T-helper 1 cell treated with Interleukin-12 subunit alpha and Interleukin-12 subunit beta and Interleukin-4 antibody, amounts not matched to agents 30 μg/mL and 1 μg/mL, for 36 hours (primary cell): ENCODE measurements around the gene THAP6.
A peak's percentile ranks its signal among the peaks of the same experiment; 100 is the strongest.
"Not testable (repeated sequence)": the region's sequence is repeated elsewhere in the genome, so short reads cannot be mapped to it uniquely, and the experiment has no call there.

Source experiments
- H3K27ac Mint-ChIP-seq: one replicate; pipeline ENCODE4 v1.8.0; 2021; ENCODE audit warnings: mild to moderate bottlenecking, mixed read lengths
- H3K27me3 Mint-ChIP-seq: one replicate; pipeline ENCODE4 v1.8.0; 2021; ENCODE audit warnings: low read depth, mixed read lengths
- H3K36me3 Mint-ChIP-seq: one replicate; pipeline ENCODE4 v1.8.0; 2021; ENCODE audit warnings: low read depth, mixed read lengths
- H3K4me1 Mint-ChIP-seq: one replicate; pipeline ENCODE4 v1.8.0; 2021; ENCODE audit warnings: low read depth, mixed read lengths
- H3K4me3 Mint-ChIP-seq: one replicate; pipeline ENCODE4 v1.8.0; 2021; ENCODE audit warnings: mild to moderate bottlenecking, moderate library complexity, mixed read lengths
- H3K9me3 Mint-ChIP-seq: one replicate; pipeline ENCODE4 v1.8.0; 2021; ENCODE audit warnings: mixed read lengths

Gene THAP6, protein sequence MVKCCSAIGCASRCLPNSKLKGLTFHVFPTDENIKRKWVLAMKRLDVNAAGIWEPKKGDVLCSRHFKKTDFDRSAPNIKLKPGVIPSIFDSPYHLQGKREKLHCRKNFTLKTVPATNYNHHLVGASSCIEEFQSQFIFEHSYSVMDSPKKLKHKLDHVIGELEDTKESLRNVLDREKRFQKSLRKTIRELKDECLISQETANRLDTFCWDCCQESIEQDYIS

DNA sequence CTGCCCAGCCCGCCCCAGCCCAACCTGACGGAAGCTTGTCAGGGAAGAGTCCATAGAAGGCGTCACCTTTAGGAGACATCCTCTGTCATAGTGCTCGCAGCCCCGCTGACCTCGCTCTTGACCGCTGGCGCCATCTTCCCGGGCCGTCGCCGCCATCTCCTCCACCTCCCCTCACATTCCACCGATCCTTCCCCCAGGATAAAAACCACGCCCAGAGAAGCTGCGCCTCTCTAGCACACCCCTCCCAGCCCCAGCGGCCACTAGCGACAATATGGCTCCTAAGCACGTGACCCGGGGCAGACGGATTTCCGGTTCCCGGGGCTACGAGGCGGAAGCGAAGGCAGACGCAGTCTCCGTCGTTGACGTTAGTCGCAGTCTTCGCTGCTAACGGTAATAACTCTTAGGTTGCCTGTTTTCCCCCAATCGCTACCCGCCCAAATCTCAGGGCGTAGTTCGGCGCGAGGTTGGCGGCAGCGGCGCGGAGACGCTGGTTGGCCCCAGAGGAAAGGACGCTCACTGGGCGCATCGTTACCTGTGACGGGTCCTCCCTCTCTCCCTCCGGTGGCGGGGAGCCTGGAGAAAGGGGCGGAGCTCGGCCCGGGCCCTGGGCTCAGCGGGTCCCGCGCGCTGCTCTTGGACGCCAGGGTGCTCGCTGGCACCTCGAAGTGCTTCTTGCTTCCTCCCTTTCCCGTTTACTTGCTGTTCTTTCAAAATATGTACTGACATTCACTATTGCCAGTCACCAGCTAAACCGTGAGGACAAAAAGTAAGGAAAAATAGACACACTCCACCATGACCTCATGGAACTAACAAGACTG lies at the start of gene THAP6, which contains the start of gene RCHY1:
TSS of gene THAP6 (plus strand) at position 343 of the 818 bp plus-strand sequence. CDS start 980 bp downstream, outside the sequence.
TSS of gene RCHY1 (minus strand) at position 273 of the 818 bp plus-strand sequence. CDS start at position 156, 117 bp downstream.
- Mint-ChIP-seq H3K4me1 (peaks cover 26% of the 10 kb centered on the region), H3K9me3 (no peaks in the 10 kb centered on the region), H3K4me3 (no peak within 1 kb of the TSS), H3K27me3 (no peaks in the 10 kb centered on the region), H3K27ac (peak within 1 kb of the TSS; percentile 98), H3K36me3 (peaks cover 24% of the 10 kb centered on the region)

DNA sequence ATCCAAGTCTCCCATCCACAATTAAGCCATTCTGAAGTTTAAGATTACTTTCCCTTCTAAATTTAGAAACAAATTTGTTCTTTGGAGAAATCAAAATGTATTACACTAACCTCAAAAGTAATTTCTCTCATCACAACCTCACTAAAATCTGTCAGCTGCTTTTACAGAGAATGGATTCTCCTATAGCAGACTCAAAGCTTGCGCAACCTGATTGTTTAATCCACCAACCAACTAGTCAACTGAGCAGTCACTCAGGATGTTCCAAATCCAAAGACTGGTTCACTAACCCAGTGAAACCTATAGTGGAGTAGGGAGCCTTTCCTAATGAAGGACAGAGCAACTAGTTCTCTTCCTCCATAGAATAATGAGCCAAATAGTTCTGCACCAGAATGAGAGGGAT lies 44.4 kb upstream of the THAP6 start:
- Mint-ChIP-seq H3K4me1 (no peaks in the 10 kb centered on the region), H3K27ac (no peak overlapping the region), H3K9me3 (no peaks in the 10 kb centered on the region), H3K4me3 (no peak overlapping the region), H3K27me3 (peaks cover 5% of the 10 kb centered on the region), H3K36me3 (peaks cover 2% of the 10 kb centered on the region)

DNA sequence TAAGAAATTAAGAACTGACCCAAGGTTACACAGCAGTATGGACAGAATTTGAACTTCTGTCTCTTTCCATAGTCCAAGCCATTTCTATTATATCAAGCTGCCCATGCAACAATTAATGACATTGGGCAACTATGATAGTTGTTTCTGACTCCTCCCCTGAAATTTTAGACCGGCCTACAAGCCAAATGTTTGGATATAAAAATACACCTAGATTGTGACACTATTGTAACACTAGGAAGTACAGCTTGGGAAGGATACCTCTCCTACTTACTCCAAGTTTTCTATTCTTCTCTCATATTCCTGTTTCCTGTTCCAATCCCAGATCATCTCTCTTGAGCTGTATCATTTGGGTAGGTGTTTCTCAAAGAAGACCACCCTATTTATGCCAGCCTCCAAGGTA lies 43.5 kb upstream of the THAP6 start:
- H3K4me1 Mint-ChIP-seq: no peaks in the 10 kb centered on the region
- peaks cover 4% of the 10 kb centered on the region for H3K36me3 Mint-ChIP-seq
- no peaks in the 10 kb centered on the region for H3K9me3 Mint-ChIP-seq
- H3K27me3 Mint-ChIP-seq: no peaks in the 10 kb centered on the region
- H3K27ac Mint-ChIP-seq: no peak overlapping the region
- H3K4me3 Mint-ChIP-seq: no peak overlapping the region

DNA sequence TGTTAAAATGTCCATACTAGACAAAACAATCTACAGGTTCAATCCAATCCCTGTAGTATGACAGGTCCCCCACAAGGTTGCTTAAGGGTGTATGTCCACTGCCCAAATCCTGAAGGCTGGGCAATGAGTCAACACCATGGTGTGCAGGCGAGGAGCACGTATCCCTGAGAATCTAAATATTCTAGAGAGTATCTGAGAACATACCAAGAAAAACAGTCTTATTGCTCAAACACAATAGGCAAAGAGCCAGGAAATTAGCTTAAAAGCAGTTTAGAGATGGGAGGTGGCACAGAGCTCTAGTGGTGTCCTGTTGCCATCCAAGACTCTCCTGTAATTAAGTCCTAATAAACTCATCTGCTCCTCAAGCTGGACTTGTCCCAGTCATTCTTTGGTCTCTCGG lies 37.1 kb upstream of the THAP6 start:
- H3K36me3 Mint-ChIP-seq: peaks cover 49% of the 10 kb centered on the region
- no peaks in the 10 kb centered on the region for H3K4me1 Mint-ChIP-seq
- H3K27me3 Mint-ChIP-seq: no peaks in the 10 kb centered on the region
- H3K27ac Mint-ChIP-seq: no peak overlapping the region
- no peak overlapping the region for H3K4me3 Mint-ChIP-seq
- peaks cover 6% of the 10 kb centered on the region for H3K9me3 Mint-ChIP-seq

DNA sequence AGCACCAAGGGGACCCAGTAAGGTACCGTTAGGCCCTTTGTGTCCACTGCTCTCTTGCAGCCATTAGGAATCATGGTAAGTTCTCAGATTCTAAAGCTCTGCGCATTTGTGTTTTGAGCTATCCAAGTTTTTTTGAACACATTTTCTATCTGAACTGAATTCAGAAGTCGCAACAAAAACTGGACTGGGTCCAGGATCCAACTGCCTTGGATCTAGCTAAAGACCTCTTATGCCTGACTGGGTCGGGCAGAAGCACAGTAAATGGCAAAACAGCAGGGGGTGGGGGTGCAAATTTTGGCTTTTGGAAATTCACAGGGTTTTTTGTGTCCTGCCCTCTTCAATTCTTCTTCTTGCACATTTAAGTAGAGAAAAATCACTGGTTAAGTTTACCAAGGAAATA lies 30.1 kb upstream of the THAP6 start:
- H3K27ac Mint-ChIP-seq: no peak overlapping the region
- H3K4me1 Mint-ChIP-seq: no peaks in the 10 kb centered on the region
- peaks cover 27% of the 10 kb centered on the region for H3K36me3 Mint-ChIP-seq

DNA sequence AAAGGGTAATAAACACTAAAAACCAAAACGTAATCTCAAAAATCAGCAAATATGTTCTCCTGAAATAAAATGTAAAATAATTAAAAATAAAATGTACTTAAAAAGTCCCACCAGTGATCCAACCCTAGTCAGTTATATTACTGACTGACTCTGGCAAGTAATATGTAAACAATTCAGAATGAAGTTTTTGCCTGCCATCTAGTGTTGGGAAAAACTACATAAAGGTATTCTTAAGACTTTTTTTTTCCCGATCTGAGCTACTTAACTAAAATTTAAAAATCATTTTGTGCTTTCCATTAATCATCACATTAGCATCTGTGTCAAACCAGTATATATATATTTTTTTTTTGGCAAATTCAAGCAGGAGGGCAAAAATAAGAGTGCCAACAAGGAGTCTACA lies 24.1 kb upstream of the THAP6 start:
- Mint-ChIP-seq H3K27ac (no peak overlapping the region), H3K4me1 (no peaks in the 10 kb centered on the region), H3K27me3 (no peaks in the 10 kb centered on the region), H3K9me3 (no peaks in the 10 kb centered on the region), H3K36me3 (peaks cover 21% of the 10 kb centered on the region), H3K4me3 (no peak overlapping the region)

More for the DNA sequence above, 30.1 kb upstream of the THAP6 start:
- Mint-ChIP-seq H3K27me3 (no peaks in the 10 kb centered on the region), H3K9me3 (no peaks in the 10 kb centered on the region), H3K4me3 (no peak overlapping the region)

DNA sequence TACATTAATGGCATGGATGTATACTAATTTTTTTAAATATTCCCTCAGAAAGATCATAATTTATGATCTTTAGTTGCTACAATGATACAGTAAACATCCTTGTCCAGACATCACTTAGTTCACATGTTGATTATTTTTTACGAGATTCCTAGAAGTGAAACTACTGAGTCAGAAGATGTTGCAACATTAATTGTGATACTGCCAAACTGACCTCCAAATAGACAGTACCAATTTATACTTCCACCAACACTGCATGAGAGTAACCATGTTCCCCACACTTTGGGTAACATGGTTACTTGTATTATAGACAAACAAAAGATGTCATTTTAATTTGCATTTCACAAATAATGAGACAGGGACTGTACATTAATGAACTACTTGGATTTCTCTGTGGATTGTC lies 19.7 kb upstream of the THAP6 start:
- Mint-ChIP-seq H3K9me3 (peaks cover 4% of the 10 kb centered on the region), H3K36me3 (peaks cover 44% of the 10 kb centered on the region), H3K27ac (no peak overlapping the region), H3K4me3 (no peak overlapping the region), H3K27me3 (no peaks in the 10 kb centered on the region), H3K4me1 (peaks cover 12% of the 10 kb centered on the region)

DNA sequence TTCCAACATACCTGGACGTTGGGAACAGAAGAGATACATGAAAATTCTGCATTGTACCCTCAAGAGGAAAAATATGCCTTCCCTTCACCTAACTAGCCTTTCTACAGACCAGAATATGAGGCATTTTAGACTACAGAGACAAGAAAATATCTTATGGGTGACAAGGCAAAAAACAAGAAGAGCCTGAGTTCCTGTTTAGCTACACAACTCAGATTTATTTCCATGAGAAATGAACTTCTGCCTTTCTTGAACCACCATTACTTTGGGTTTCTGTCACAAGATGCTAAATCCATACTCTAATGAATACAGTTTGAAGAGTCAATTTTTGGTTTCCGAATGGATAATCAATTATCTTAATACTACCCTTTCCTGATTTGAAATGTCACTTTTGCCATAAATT lies 18.8 kb upstream of the THAP6 start:
- H3K4me3 Mint-ChIP-seq: no peak overlapping the region
- peaks cover 14% of the 10 kb centered on the region for H3K4me1 Mint-ChIP-seq
- H3K9me3 Mint-ChIP-seq: peaks cover 4% of the 10 kb centered on the region
- peaks cover 48% of the 10 kb centered on the region for H3K36me3 Mint-ChIP-seq
- H3K27me3 Mint-ChIP-seq: no peaks in the 10 kb centered on the region
- no peak overlapping the region for H3K27ac Mint-ChIP-seq

DNA sequence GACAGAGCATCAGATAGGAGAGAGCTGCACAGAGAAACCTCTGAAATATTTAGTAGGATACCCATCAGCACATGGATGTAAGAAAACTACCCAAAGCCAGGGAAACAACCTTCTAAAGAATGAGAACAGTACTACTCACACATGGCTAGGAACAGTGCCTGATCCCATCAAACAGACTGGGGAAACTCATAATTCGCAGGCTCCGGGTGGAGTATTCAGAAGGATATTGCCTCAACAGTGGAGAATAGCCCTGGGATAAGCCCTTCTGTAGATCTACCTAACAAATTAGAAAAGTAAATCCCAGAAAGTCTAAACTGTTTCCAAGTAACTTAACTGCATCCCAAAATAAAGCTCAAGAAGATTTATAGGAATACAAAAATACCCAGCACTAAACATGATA lies 17.9 kb upstream of the THAP6 start:
- no peaks in the 10 kb centered on the region for H3K27me3 Mint-ChIP-seq
- peaks cover 4% of the 10 kb centered on the region for H3K9me3 Mint-ChIP-seq
- H3K4me1 Mint-ChIP-seq: peaks cover 14% of the 10 kb centered on the region
- H3K27ac Mint-ChIP-seq: peak overlapping the region; percentile 18
- no peak overlapping the region for H3K4me3 Mint-ChIP-seq
- H3K36me3 Mint-ChIP-seq: peaks cover 47% of the 10 kb centered on the region

DNA sequence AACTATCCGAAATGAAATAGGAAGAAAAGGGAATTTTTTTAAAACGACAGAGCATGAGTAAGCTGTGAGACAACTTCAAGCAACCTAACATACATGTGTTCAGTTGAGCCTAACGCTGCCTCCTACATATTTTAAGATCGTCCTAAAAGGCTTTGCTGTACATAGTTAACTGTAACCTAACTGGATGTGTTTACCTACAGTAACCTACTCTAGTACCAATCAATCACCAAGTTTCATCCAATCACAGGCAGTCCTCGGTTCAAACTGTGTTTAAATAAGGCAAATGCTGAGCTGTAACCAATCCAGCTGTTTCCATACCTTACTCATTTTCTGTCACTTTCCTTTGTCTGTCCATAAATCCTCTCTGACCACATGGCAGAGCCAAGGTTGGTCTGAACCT lies 17.1 kb upstream of the THAP6 start:
- Mint-ChIP-seq H3K27me3 (no peaks in the 10 kb centered on the region), H3K27ac (no peak overlapping the region), H3K4me3 (no peak overlapping the region), H3K36me3 (peaks cover 44% of the 10 kb centered on the region), H3K4me1 (peaks cover 14% of the 10 kb centered on the region), H3K9me3 (peaks cover 4% of the 10 kb centered on the region)

DNA sequence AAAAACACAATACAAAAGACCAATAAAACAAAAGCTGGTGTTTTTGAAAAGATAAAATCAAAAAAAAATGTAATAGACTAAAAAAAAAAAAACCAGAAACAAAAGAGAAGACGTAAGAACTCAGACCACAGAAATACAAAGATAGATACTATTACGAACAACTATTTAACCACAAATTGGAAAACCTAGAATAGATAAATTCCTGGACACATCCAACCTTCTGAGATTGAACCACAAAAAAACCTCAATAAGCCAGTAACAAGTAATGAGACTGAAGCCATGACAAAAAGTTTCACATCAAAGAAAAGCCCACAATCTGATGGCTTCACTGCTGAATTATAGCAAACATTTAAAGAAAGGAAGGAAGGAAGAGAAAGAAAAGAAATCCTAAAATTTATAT lies 16.2 kb upstream of the THAP6 start:
- Mint-ChIP-seq H3K36me3 (peaks cover 46% of the 10 kb centered on the region), H3K4me1 (peaks cover 14% of the 10 kb centered on the region), H3K27ac (no peak overlapping the region), H3K4me3 (no peak overlapping the region), H3K27me3 (no peaks in the 10 kb centered on the region), H3K9me3 (peaks cover 4% of the 10 kb centered on the region)

DNA sequence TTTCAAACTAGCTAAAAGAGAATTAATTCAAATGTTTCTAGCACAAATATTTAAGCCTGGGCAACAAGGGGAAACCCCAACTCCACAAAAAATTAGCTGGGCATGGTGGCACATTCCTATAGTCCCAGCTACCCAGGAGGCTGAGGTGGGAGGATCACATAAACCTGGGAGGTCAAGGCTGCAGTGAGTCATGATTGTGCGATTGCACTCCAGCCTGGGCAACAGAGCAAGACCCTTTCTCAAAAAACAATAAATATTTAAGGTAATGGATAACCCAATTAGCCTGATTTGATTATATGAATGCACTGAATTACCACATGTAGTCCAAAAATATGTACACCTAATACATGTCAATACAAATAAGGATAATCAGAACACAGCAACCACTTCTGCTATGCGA lies 14.4 kb upstream of the THAP6 start:
- Mint-ChIP-seq H3K36me3 (peaks cover 48% of the 10 kb centered on the region), H3K4me3 (no peak overlapping the region), H3K4me1 (peaks cover 14% of the 10 kb centered on the region), H3K27ac (no peak overlapping the region), H3K9me3 (peaks cover 4% of the 10 kb centered on the region), H3K27me3 (no peaks in the 10 kb centered on the region)

DNA sequence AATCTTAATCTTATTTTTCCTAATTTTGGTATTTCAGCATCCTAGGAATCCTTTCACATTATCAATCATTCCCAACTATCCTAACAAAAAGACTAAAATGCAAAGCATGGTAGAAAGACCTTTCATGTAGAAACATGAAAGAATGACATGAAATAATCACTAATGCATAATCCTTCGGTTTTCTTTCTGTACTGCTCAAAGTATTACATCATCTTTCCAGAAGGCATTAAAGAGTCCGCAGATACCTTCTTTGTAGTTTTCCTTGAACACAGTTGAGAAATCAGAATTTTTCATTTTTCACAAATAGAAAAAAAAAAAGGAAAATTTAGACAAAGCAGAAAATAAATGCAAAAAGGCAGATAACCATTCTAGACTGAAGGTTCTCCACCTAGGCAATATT lies 11.6 kb upstream of the THAP6 start:
- H3K4me3 Mint-ChIP-seq: no peak overlapping the region
- H3K9me3 Mint-ChIP-seq: peaks cover 4% of the 10 kb centered on the region
- peaks cover 13% of the 10 kb centered on the region for H3K4me1 Mint-ChIP-seq
- no peaks in the 10 kb centered on the region for H3K27me3 Mint-ChIP-seq
- H3K36me3 Mint-ChIP-seq: peaks cover 59% of the 10 kb centered on the region
- no peak overlapping the region for H3K27ac Mint-ChIP-seq

DNA sequence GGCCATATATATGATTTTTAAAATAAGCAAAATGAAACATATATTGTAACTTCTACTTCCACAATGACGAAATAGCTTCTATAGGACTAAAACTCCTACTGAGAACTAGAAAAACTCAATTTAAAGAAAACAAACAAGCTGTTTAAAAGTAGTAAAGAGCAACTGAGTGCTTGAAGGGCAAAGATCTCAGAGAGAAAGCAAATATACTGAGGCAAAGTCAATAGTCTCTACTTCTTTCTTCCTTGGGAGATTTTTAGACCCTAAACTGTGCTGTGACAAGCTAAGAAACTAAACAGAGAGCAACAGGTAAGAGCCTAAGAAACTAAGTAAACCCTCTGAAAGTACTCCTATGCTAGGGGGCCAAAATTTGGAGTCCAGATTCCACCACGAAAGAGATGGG lies 8.6 kb upstream of the THAP6 start:
- no peak overlapping the region for H3K27ac Mint-ChIP-seq
- no peaks in the 10 kb centered on the region for H3K9me3 Mint-ChIP-seq
- H3K4me3 Mint-ChIP-seq: no peak overlapping the region
- H3K4me1 Mint-ChIP-seq: peaks cover 19% of the 10 kb centered on the region
- H3K27me3 Mint-ChIP-seq: no peaks in the 10 kb centered on the region
- peaks cover 46% of the 10 kb centered on the region for H3K36me3 Mint-ChIP-seq

DNA sequence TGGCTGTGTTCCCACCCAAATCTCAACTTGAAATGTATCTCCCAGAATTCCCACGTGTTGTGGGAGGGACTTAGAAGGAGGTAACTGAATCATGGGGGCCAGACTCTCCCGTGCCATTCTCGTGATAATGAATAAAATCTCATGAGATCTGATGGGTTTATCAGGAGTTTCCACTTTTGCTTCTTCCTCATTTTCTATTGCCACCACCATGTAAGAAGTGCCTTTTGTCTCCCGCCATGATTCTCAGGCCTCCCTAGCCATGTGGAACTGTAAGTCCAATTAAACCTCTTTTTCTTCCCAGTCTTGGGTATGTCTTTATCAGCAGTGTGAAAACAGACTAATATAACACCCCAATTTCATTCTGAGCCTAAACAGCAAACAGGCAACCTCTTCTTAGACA lies 4.7 kb upstream of the THAP6 start:
- H3K27me3 Mint-ChIP-seq, H3K4me3 Mint-ChIP-seq, H3K27ac Mint-ChIP-seq, H3K9me3 Mint-ChIP-seq: not testable (repeated sequence)
- H3K4me1 Mint-ChIP-seq: peaks cover 28% of the 10 kb centered on the region
- peaks cover 40% of the 10 kb centered on the region for H3K36me3 Mint-ChIP-seq
